ENCODE data around the gene RNF26. TPM values are rescaled to one million over a fixed set of nuclear protein-coding genes. Genes with fewer than 3 reads are reported as not detected.

Gene RNF26
- total and polyA plus RNA-seq, 2 of the 4 experiments (the other 2 are of a cell fraction): 3.4 to 36.7 TPM

- Histone ChIP-seq H2AK9ac (replicated peaks; ENCODE audit: low read depth, low read length, poor library complexity) (peak overlapping the region; percentile 98), H3K23ac (ENCODE audit: low read depth, low read length) (peak overlapping the region; percentile 69), H3K4me3 (ENCODE audit: insufficient read depth, low read depth, low read length) (peak overlapping the region; percentile 87), H2BK120ac (ENCODE audit: low read depth, low read length) (peak overlapping the region; percentile 73), H4K91ac (ENCODE audit: insufficient read depth, low read depth, low read length) (peak overlapping the region; percentile 82), H3K79me1 (ENCODE audit: low read depth in 1 of 2, low read length in 2 of 2) (peaks cover 12 to 56% of the 10 kb centered on the region in 2 experiments; a peak in 3 of 4 replicates), H3K14ac (replicated peaks; ENCODE audit: low read depth, low read length) (peak overlapping the region; percentile 92), H2AK5ac (ENCODE audit: low read depth, low read length) (peak overlapping the region; percentile 87), H2BK15ac (ENCODE audit: low read depth, low read length) (peak overlapping the region; percentile 39; the same call in 2 of the 3 replicates), H4K8ac (ENCODE audit: low read depth in 2 of 2, low read length in 2 of 2) (peak overlapping the region; percentile 26 to 70), H3K4ac (ENCODE audit: low read depth, low read length) (peak overlapping the region; percentile 82), H3K4me1 (ENCODE audit: control insufficient read depth, insufficient read depth, low read length) (peaks cover 38% of the 10 kb centered on the region), H3K27ac (ENCODE audit: insufficient read depth, low read length) (peak overlapping the region; percentile 69), H4K20me1 (ENCODE audit: insufficient read depth, low read length) (peaks cover 19% of the 10 kb centered on the region), H3K36me3 (ENCODE audit: control insufficient read depth, insufficient read depth, low read length) (peaks cover 34% of the 10 kb centered on the region), H3K27me3 (ENCODE audit: control insufficient read depth, insufficient read depth, low read length) (no peaks in the 10 kb centered on the region), H3K56ac (ENCODE audit: extremely low read depth, insufficient read depth, low read length) (peak overlapping the region; percentile 32; the same call in 1 of the 2 replicates), H3K4me2 (ENCODE audit: low read depth, low read length) (peak overlapping the region; percentile 71), H3K9ac (ENCODE audit: low read depth, low read length) (peak overlapping the region; percentile 81), H2AFZ (replicated peaks; ENCODE audit: low read length, poor library complexity) (peak overlapping the region; percentile 93), H2BK5ac (ENCODE audit: low read depth, low read length, poor library complexity, severe bottlenecking) (peak overlapping the region; percentile 79), H3K9me3 (ENCODE audit: control insufficient read depth, insufficient read depth, low read length) (no peaks in the 10 kb centered on the region), H4K5ac (ENCODE audit: low read depth, low read length) (0 out of 2 replicates have a peak overlapping the region, but pooled peaks have one; percentile 8), H3K18ac (ENCODE audit: low read depth, low read length) (no peak overlapping the region), H3K9me1 (ENCODE audit: insufficient read depth, low read length) (peaks cover 24% of the 10 kb centered on the region), H2BK20ac (ENCODE audit: low read depth, low read length) (no peak overlapping the region; the same call in 1 of the 2 replicates)
- DNase-seq (no peak), ATAC-seq (ENCODE audit: low read depth) (peak; percentile 8)
- ChIA-PET POLR2A (ENCODE audit: unreplicated experiment) (no interaction called here), CTCF (interaction anchor here (0.7 to 2.1 kb wide), 5 partner anchors 9 to 119 kb away, joined by 3 to 6 read pairs (median 4); no protein-coding TSS in a partner anchor)
- WGBS, 2 experiments (ENCODE audit: extremely low coverage in 2 of 2, insufficient read length in 1 of 2): 0% methylated on average over 1 of the region's 29 CpGs; no CpG with 5 or more reads in 1 of the 2 experiments
- in situ Hi-C loops (cut with MboI; ENCODE audit: low sequenced_read_pairs): no loop called here
- TF ChIP-seq CEBPB (IDR thresholded peaks at IDR 0.05; ENCODE audit: low read depth, low read length): no peak
- TF ChIP-seq FOS (IDR thresholded peaks at IDR 0.05; ENCODE audit: low read depth, low read length): no peak
- no peak for TF ChIP-seq RCOR1 (IDR thresholded peaks at IDR 0.05; ENCODE audit: insufficient replicate concordance, low read length)
- no peak for TF ChIP-seq MXI1 (IDR thresholded peaks at IDR 0.05; ENCODE audit: borderline replicate concordance, low read depth, low read length)
- TF ChIP-seq USF2 (IDR thresholded peaks at IDR 0.05; ENCODE audit: low read depth, low read length): no peak
- no peak for TF ChIP-seq CHD1 (IDR thresholded peaks at IDR 0.05; ENCODE audit: low read depth, low read length)
- no peak for TF ChIP-seq RFX5 (IDR thresholded peaks at IDR 0.05; ENCODE audit: low read depth, low read length)
- TF ChIP-seq MAZ (IDR thresholded peaks at IDR 0.05; ENCODE audit: borderline replicate concordance, low read depth, low read length): no peak
- BruUV-seq (replicated peaks): no TSS peak
- dilution Hi-C loops (cut with HindIII; ENCODE audit: low sequenced_read_pairs, unreplicated experiment): no loop called here
- intact Hi-C loops (cut with micrococcal nuclease): no loop called here
Measured at GRCh38 chr11:119315131-119316015, 19.0 kb upstream of the RNF26 start.

Data from IMR-90 (cell line).